HG02642 (cell line): ENCODE measurements around the gene NDC1.

Experiments used
- ATAC-seq: cut with Tn5 transposase; IDR thresholded peaks from one replicate; pipeline ENCODE4 v1.9.1; 2021; ENCODE audit warnings: mild to moderate bottlenecking; ENCODE audit not compliant: unreplicated experiment, poor library complexity

Gene NDC1

DNA sequence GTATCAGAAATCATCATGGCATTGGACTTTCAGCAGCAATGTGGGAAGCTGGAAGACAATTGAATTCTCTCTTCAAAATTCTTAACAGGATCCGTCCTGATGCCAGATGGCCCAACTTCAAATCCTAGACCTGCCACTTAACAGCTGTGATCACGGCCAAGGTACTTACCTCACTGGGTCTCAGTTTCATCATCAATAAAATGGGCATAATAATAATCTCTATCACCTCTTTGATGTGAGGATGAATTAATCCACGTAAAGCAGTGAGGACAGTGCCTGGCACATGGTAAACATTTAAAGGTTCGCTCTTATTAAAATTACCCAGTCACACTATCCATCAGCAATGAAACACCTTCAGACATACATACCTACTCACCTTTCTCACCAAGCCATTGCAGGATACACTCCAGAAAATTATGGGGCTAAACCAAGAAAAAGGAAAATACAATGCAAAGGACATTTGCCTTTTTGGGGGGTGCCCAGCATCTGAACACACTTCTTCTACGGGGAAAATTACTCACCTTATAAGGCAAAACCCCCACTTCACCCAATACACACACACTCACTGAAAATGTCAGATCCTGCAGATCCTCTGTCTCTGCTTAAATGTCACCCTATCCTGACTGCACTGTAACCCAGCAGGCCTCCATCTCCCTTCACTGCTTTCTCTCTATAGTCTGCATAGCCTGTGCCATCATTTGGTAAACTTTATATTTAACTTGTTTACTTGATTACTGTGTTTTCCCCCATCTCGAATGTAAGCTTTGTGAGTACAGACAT is 120.9 kb downstream of the NDC1 start:
- no peak for ATAC-seq

DNA sequence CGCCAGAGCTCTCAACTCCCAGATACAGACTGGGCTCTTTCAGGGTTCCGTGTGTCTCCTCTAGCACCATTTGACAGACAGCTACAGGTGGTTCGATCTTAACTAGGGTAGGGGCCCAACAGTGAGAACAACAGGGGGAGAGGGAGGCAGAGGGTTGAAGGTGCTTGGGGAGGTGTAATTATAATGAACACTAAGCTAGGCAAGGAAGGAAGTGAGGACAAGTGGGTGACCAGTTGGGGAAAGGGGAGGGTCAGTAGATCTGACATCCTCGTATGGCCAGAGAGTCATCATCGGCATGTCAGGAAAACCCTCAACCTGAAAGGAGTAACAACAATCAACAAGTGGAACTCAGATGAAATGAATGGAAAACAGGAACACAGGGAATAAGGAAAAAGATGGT is 121.9 kb downstream of the NDC1 start:
- no peak for ATAC-seq

DNA sequence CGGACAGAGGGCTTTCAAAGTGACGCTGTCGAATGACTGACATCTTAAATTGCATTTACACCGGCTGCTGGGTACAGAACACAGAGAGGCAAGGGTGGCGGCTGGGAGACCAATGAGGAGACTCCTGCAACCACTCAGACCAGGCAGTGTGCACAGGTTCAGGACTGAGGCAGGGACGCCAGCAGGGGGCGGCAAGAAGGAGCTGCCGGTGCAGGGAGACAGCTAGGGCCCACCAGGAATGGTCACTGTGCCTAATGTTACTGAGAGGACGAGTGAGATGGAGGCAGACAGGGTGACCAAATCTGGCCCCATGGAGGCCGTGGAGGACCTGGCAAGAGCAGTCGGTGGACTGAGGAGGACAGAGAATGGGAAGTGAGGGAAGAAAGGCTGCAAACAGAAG is 122.6 kb downstream of the NDC1 start:
- ATAC-seq = no peak
